GM10248 (cell line): ENCODE data around the gene FBXW12.

Source experiments
- CTCF ChIA-PET: fragments of 300-600 bp; sonication (Branson Sonifier 250); formaldehyde crosslinking; extraction: SDS; loops from one replicate; lab custom pipeline; 2021; ENCODE audit warnings: antibody characterized with exemption; lab: Yijun Ruan, JAX
- POLR2A ChIA-PET: fragments of 350-650 bp; sonication (Branson Sonifier 250); formaldehyde crosslinking; extraction: SDS; loops from one replicate; lab custom pipeline; 2020; ENCODE audit warnings: antibody characterized with exemption; lab: Yijun Ruan, JAX
- DNase-seq: peaks from one replicate; pipeline ENCODE4 v3.0.0; 2012; ENCODE audit errors: extremely low spot score
- CTCF ChIP-seq: IDR thresholded peaks from 2 replicates; pipeline ENCODE4 v1.5.1; 2012; ENCODE audit warnings: mild to moderate bottlenecking, low read depth; ENCODE audit errors: extremely low read depth, missing control alignments, control extremely low read depth

FBXW12 gene

GRCh38 chr3:48415251-48415953 is 43.4 kb downstream of the FBXW12 start:
- POLR2A ChIA-PET, result no interaction called here
- no peak for DNase-seq
- no peak for TF ChIP-seq CTCF
- CTCF ChIA-PET, result interaction anchor here (2.1 to 30.6 kb wide), 3 partner anchors 8 to 16 kb away, joined by 4 to 863 read pairs (median 57); partner anchors contain the start of genes CCDC51, PLXNB1 and TMA7

GRCh38 chr3:48416091-48416505 is 44.1 kb downstream of the FBXW12 start:
- CTCF ChIA-PET, result interaction anchor here (2.1 to 30.6 kb wide), 3 partner anchors 9 to 16 kb away, joined by 4 to 863 read pairs (median 57); partner anchors contain the start of genes CCDC51, PLXNB1 and TMA7
- DNase-seq, result no peak
- POLR2A ChIA-PET, result no interaction called here
- no peak for TF ChIP-seq CTCF

- no peak for TF ChIP-seq CTCF
- no peak for DNase-seq
- CTCF ChIA-PET, result interaction anchor here (2.1 to 30.6 kb wide), 3 partner anchors 9 to 17 kb away, joined by 4 to 863 read pairs (median 57); partner anchors contain the start of genes CCDC51, PLXNB1 and TMA7
- POLR2A ChIA-PET, result no interaction called here
Observed at GRCh38 chr3:48416546-48416945, 44.5 kb downstream of the FBXW12 start.

GRCh38 chr3:48417529-48418108 is 45.6 kb downstream of the FBXW12 start:
- DNase-seq, result no peak
- TF ChIP-seq CTCF, result no peak
- POLR2A ChIA-PET, result no interaction called here
- CTCF ChIA-PET, result interaction anchor here (1.6 to 30.6 kb wide), 3 partner anchors 14 to 223 kb away, joined by 5 to 863 read pairs (median 11); partner anchors contain the start of genes CCDC51, PLXNB1 and TMA7

GRCh38 chr3:48418140-48418539 is 46.1 kb downstream of the FBXW12 start:
- ChIA-PET POLR2A (no interaction called here), CTCF (interaction anchor here (1.6 to 30.6 kb wide), 3 partner anchors 13 to 223 kb away, joined by 5 to 863 read pairs (median 11); partner anchors contain the start of genes CCDC51, PLXNB1 and TMA7)
- no peak for TF ChIP-seq CTCF
- no peak for DNase-seq

GRCh38 chr3:48418651-48419050 is 46.6 kb downstream of the FBXW12 start:
- ChIA-PET POLR2A (no interaction called here), CTCF (interaction anchor here (1.6 to 30.6 kb wide), 3 partner anchors 13 to 224 kb away, joined by 5 to 863 read pairs (median 11); partner anchors contain the start of genes CCDC51, PLXNB1 and TMA7)
- no peak for DNase-seq
- TF ChIP-seq CTCF, result no peak
